Measurements from ENCODE around the gene KLHL25. TPM values are rescaled to one million over a fixed set of nuclear protein-coding genes. Genes with fewer than 3 reads are reported as not detected.

The KLHL25 gene
- total RNA-seq, 4 donors from 2014 or later = 8.8 to 21.3 (median 11.8) TPM

- ATAC-seq = no peak
- H3K4me1 ChIP-seq = peaks cover 0 to 64% (median 13%) of the 10 kb centered on the region in 3 donors
- WGBS, 2 donors (ENCODE audit: low coverage in 1 of 2) = 80 to 91% methylated on average over 6 of the region's 6 CpGs
These were observed 12.7 kb downstream of the KLHL25 start for GRCh38 chr15:85782064-85782463.

DNA sequence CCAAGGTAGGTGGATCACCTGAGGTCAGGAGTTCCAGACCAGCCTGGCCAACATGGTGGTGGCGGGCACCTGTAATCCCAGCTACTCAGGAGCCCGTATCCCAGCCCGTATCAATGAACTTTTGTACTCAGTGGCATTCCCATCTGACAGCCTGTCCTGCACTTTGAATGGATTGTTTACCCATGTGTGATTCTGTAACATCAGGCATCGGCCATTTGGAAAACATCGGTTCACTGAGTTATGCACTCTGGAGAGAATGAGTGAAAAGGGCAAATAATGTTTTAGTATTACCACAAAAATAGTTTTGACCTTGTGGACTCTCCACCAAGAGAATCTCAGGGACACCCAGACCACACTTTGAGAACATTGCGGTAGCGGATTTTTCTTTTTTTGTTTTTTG lies 13.6 kb downstream of the KLHL25 start:
- WGBS, 2 donors (ENCODE audit: low coverage in 1 of 2) = 71 to 81% methylated on average over 5 to 7 of the region's 7 CpGs
- H3K4me3 ChIP-seq = no peak overlapping the region
- peaks cover 0 to 55% (median 8%) of the 10 kb centered on the region in 3 donors for H3K4me1 ChIP-seq

More at GRCh38 chr15:85782064-85782463, 12.7 kb downstream of the KLHL25 start:
- Histone ChIP-seq H3K4me3 (no peak overlapping the region), H3K9me3 (no peaks in the 10 kb centered on the region), H3K27me3 (no peaks in the 10 kb centered on the region), H3K27ac (no peak overlapping the region), H3K36me3 (no peaks in the 10 kb centered on the region)
- no peak for TF ChIP-seq POLR2AphosphoS5 (IDR thresholded peaks at IDR 0.05)
- no peak for TF ChIP-seq EP300 (IDR thresholded peaks at IDR 0.05)
- TF ChIP-seq POLR2A (IDR thresholded peaks at IDR 0.05) = no peak
- TF ChIP-seq, protein P1, sequence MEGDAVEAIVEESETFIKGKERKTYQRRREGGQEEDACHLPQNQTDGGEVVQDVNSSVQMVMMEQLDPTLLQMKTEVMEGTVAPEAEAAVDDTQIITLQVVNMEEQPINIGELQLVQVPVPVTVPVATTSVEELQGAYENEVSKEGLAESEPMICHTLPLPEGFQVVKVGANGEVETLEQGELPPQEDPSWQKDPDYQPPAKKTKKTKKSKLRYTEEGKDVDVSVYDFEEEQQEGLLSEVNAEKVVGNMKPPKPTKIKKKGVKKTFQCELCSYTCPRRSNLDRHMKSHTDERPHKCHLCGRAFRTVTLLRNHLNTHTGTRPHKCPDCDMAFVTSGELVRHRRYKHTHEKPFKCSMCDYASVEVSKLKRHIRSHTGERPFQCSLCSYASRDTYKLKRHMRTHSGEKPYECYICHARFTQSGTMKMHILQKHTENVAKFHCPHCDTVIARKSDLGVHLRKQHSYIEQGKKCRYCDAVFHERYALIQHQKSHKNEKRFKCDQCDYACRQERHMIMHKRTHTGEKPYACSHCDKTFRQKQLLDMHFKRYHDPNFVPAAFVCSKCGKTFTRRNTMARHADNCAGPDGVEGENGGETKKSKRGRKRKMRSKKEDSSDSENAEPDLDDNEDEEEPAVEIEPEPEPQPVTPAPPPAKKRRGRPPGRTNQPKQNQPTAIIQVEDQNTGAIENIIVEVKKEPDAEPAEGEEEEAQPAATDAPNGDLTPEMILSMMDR (IDR thresholded peaks at IDR 0.05) = no peak

DNA sequence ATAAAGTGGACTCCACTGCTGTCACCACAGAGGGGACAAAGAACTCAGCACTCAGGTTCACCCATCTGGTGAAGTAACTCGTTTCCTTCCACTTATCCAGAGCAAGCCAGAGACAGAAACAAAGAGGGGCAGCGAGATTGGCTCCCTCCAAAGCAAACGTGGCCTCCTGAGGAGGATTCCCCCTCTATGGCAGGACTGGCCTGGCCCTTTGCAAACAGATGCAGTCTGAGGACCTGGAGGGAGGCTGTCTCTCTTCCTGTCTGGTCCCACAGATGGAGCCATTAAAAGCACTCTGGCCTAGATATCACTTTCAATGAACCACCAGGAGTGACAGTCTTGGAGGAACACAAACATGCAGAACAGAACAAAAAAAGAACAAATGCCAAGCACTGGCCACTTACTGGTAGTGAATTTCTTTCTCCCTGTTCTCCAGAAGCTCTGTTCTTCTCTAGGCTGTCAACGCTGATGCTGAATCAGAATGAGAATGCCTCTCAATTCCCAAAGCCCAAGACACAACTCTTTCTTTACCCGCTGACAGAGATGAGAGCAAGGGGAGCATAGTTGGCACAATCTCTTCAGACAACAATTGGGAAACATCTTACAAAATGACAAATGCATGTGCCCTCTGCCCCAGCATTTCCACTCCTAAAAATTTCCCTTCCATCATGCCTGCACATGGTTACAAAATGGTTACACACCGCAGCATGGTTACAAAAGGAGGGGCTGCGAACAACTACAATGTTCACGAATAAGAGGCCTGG lies 14.3 kb downstream of the KLHL25 start:
- 84 to 91% methylated on average over 5 to 8 of the region's 8 CpGs for WGBS, 2 donors (ENCODE audit: low coverage in 1 of 2)
- Histone ChIP-seq H3K4me1 (peaks cover 0 to 48% (median 2%) of the 10 kb centered on the region in 3 donors), H3K27me3 (no peaks in the 10 kb centered on the region), H3K9me3 (no peaks in the 10 kb centered on the region), H3K27ac (no peak overlapping the region), H3K36me3 (no peaks in the 10 kb centered on the region), H3K4me3 (no peak overlapping the region)
- TF ChIP-seq POLR2AphosphoS5 (IDR thresholded peaks at IDR 0.05) (no peak), POLR2A (IDR thresholded peaks at IDR 0.05) (no peak), EP300 (IDR thresholded peaks at IDR 0.05) (no peak)
- TF ChIP-seq, protein P1 (IDR thresholded peaks at IDR 0.05) = no peak
- ATAC-seq = no peak

More for the DNA sequence above, 13.6 kb downstream of the KLHL25 start:
- TF ChIP-seq EP300 (IDR thresholded peaks at IDR 0.05) = no peak
- no peak for TF ChIP-seq POLR2A (IDR thresholded peaks at IDR 0.05)
- TF ChIP-seq POLR2AphosphoS5 (IDR thresholded peaks at IDR 0.05) = no peak
- TF ChIP-seq, protein P1 (IDR thresholded peaks at IDR 0.05) = no peak
- H3K36me3 ChIP-seq = no peaks in the 10 kb centered on the region
- no peaks in the 10 kb centered on the region for H3K9me3 ChIP-seq
- H3K27ac ChIP-seq = no peak overlapping the region
- H3K27me3 ChIP-seq = no peaks in the 10 kb centered on the region
- no peak for ATAC-seq

DNA sequence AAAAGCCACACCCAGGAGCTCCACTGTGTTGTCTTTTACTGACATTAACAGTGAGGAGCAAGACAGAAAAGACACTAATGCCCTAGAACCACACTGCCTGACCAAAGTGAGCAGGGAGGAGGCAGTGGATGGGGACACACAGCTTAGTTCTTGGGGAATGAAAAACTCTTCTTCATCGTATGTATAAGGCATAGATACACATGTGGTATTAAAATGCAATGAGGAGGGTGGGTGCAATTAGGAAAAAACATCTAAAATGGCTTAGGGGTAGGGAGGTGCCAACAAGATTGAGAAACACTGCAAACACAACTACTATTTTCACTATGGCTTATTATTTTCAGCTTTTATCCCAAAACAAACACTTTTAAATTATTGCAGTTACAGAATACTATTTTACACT lies 15.5 kb downstream of the KLHL25 start:
- WGBS, 2 donors (ENCODE audit: low coverage in 1 of 2) = 100% methylated on average over 1 of the region's 1 CpG; no CpG with 5 or more reads in 1 of the 2 donors
- Histone ChIP-seq H3K4me1 (peaks cover 0 to 39% (median 0%) of the 10 kb centered on the region in 3 donors), H3K36me3 (no peaks in the 10 kb centered on the region), H3K27me3 (no peaks in the 10 kb centered on the region), H3K27ac (no peak overlapping the region), H3K4me3 (no peak overlapping the region), H3K9me3 (no peaks in the 10 kb centered on the region)
- TF ChIP-seq EP300 (IDR thresholded peaks at IDR 0.05) (no peak), POLR2A (IDR thresholded peaks at IDR 0.05) (no peak)
- TF ChIP-seq, protein P1 (IDR thresholded peaks at IDR 0.05) = no peak
- no peak for ATAC-seq
